Fibroblast of skin of left biceps (primary cell): ENCODE results near the gene OR11G2.
"Not testable (repeated sequence)": the region's sequence is repeated elsewhere in the genome, so short reads cannot be mapped to it uniquely, and the experiment has no call there.

Experiments
- DNase-seq, 2 experiments: peaks; one replicate each; pipeline ENCODE4 v3.0.0-alpha.2; 2013; ENCODE audit warnings: low read depth in 2 of 2

OR11G2 gene

GRCh38 chr14:20223410-20223809 lies 32.7 kb downstream of the OR11G2 start, which contains the start of gene OR11H6:
OR11H6 (plus strand) TSS chr14:20223710; CDS start chr14:20223710, 0 bp downstream.
- DNase-seq: no peak

GRCh38 chr14:20228681-20229080 lies 38.0 kb downstream of the OR11G2 start, which contains the start of gene OR11H7:
OR11H7 (plus strand) TSS chr14:20228981.
- no peak for DNase-seq

- DNase-seq: not testable (repeated sequence)
Measured at GRCh38 chr14:20235415-20235814, 44.7 kb downstream of the OR11G2 start.

GRCh38 chr14:20247646-20248246 lies 57.0 kb downstream of the OR11G2 start:
- DNase-seq: no peak
